ENCODE measurements around the gene RNASEH2B.

DNA sequence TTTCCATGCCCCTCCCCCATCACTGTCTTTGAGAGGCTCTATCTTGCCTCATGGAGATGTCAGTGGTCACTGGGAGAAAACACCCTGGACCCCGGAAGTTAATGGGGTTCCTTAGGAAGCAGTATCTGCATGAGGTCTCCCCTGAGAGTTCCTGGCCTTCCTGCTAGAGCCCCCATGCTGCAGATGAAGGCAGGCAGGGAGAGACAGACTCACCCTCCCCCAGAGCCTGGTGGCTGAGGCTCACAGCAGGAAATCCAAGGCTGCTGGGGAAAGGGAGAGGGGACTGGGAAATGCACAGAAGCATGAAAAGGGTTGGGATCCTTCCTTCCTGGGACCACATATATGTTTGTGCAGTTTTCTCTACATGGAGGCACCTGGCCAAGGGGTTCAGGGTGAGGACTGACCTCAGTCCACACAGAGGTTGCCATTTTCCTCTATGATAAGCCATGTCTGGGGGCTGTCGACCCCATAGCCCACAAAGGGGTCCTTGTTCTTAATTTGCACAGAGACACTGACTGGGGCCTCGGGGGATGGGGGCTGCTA is 95.4 kb downstream of the RNASEH2B start:
- TF ChIP-seq, protein P1, sequence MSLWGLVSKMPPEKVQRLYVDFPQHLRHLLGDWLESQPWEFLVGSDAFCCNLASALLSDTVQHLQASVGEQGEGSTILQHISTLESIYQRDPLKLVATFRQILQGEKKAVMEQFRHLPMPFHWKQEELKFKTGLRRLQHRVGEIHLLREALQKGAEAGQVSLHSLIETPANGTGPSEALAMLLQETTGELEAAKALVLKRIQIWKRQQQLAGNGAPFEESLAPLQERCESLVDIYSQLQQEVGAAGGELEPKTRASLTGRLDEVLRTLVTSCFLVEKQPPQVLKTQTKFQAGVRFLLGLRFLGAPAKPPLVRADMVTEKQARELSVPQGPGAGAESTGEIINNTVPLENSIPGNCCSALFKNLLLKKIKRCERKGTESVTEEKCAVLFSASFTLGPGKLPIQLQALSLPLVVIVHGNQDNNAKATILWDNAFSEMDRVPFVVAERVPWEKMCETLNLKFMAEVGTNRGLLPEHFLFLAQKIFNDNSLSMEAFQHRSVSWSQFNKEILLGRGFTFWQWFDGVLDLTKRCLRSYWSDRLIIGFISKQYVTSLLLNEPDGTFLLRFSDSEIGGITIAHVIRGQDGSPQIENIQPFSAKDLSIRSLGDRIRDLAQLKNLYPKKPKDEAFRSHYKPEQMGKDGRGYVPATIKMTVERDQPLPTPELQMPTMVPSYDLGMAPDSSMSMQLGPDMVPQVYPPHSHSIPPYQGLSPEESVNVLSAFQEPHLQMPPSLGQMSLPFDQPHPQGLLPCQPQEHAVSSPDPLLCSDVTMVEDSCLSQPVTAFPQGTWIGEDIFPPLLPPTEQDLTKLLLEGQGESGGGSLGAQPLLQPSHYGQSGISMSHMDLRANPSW (CRISPR knock-in tag; conservative IDR thresholded peaks at IDR 0.05; ENCODE audit: low read depth), result no peak
- no peak for TF ChIP-seq CTCF (IDR thresholded peaks at IDR 0.05)
- TF ChIP-seq MAX (CRISPR knock-in tag; IDR thresholded peaks at IDR 0.05), result no peak
- no peak for TF ChIP-seq NFYB (CRISPR knock-in tag; conservative IDR thresholded peaks at IDR 0.05; ENCODE audit: low read depth)
- no peak for TF ChIP-seq CBFB (CRISPR knock-in tag; IDR thresholded peaks at IDR 0.05; ENCODE audit: low read depth)
- TF ChIP-seq NR3C1 (CRISPR knock-in tag; conservative IDR thresholded peaks at IDR 0.05; ENCODE audit: low read depth), result no peak
- TF ChIP-seq E2F1 (CRISPR knock-in tag; IDR thresholded peaks at IDR 0.05), result no peak
- TF ChIP-seq, protein P2, sequence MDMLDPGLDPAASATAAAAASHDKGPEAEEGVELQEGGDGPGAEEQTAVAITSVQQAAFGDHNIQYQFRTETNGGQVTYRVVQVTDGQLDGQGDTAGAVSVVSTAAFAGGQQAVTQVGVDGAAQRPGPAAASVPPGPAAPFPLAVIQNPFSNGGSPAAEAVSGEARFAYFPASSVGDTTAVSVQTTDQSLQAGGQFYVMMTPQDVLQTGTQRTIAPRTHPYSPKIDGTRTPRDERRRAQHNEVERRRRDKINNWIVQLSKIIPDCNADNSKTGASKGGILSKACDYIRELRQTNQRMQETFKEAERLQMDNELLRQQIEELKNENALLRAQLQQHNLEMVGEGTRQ (CRISPR knock-in tag; IDR thresholded peaks at IDR 0.05), result no peak
- TF ChIP-seq, protein P3, sequence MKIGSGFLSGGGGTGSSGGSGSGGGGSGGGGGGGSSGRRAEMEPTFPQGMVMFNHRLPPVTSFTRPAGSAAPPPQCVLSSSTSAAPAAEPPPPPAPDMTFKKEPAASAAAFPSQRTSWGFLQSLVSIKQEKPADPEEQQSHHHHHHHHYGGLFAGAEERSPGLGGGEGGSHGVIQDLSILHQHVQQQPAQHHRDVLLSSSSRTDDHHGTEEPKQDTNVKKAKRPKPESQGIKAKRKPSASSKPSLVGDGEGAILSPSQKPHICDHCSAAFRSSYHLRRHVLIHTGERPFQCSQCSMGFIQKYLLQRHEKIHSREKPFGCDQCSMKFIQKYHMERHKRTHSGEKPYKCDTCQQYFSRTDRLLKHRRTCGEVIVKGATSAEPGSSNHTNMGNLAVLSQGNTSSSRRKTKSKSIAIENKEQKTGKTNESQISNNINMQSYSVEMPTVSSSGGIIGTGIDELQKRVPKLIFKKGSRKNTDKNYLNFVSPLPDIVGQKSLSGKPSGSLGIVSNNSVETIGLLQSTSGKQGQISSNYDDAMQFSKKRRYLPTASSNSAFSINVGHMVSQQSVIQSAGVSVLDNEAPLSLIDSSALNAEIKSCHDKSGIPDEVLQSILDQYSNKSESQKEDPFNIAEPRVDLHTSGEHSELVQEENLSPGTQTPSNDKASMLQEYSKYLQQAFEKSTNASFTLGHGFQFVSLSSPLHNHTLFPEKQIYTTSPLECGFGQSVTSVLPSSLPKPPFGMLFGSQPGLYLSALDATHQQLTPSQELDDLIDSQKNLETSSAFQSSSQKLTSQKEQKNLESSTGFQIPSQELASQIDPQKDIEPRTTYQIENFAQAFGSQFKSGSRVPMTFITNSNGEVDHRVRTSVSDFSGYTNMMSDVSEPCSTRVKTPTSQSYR (CRISPR knock-in tag; IDR thresholded peaks at IDR 0.05), result no peak
- TF ChIP-seq SP1 (CRISPR knock-in tag; conservative IDR thresholded peaks at IDR 0.05), result no peak
